ENCODE data around the gene RXFP2.

The RXFP2 gene

GRCh38 chr13:31797154-31797775, 57.9 kb downstream of the RXFP2 start:
- no peak for DNase-seq (ENCODE audit: low read depth in 1 of 2, low spot score in 1 of 2)
- Histone ChIP-seq H3K4me3 (replicated peaks; ENCODE audit: insufficient read depth, low read length) (no peak overlapping the region), H3K27ac (replicated peaks) (no peak overlapping the region), H3K27me3 (ENCODE audit: insufficient read depth, poor library complexity, severe bottlenecking) (no peaks in the 10 kb centered on the region)
- TF ChIP-seq POLR2AphosphoS5 (IDR thresholded peaks at IDR 0.05; ENCODE audit: low read depth) (no peak), SPI1 (IDR thresholded peaks at IDR 0.05; ENCODE audit: borderline replicate concordance, low read depth) (no peak), REST (IDR thresholded peaks at IDR 0.05; ENCODE audit: insufficient replicate concordance, low read depth) (no peak), GABPA (IDR thresholded peaks at IDR 0.05; ENCODE audit: low read depth) (no peak)
- TF ChIP-seq, protein P1, sequence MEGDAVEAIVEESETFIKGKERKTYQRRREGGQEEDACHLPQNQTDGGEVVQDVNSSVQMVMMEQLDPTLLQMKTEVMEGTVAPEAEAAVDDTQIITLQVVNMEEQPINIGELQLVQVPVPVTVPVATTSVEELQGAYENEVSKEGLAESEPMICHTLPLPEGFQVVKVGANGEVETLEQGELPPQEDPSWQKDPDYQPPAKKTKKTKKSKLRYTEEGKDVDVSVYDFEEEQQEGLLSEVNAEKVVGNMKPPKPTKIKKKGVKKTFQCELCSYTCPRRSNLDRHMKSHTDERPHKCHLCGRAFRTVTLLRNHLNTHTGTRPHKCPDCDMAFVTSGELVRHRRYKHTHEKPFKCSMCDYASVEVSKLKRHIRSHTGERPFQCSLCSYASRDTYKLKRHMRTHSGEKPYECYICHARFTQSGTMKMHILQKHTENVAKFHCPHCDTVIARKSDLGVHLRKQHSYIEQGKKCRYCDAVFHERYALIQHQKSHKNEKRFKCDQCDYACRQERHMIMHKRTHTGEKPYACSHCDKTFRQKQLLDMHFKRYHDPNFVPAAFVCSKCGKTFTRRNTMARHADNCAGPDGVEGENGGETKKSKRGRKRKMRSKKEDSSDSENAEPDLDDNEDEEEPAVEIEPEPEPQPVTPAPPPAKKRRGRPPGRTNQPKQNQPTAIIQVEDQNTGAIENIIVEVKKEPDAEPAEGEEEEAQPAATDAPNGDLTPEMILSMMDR (IDR thresholded peaks at IDR 0.05; ENCODE audit: insufficient read depth, low read length): no peak

DNA sequence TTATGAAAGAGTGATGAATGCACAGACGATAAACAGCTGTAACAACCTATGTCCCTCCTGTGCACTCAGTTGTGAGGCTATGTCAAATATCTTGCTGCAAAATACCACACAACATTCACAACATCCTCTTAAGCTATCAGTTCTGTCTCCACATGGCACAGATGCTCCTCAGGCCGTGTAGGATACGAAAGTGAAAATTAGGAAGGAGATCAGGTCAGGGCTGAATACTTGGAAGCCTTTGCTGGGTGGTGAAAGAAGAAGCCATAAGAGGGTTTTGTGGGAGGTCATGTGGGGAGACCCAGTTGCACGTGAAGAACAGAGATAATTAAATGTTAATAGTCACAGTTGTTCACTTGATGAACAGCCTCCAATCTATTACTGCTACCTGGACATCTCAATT, 58.9 kb downstream of the RXFP2 start:
- Histone ChIP-seq H3K4me3 (replicated peaks; ENCODE audit: insufficient read depth, low read length) (no peak overlapping the region), H3K27ac (replicated peaks) (no peak overlapping the region), H3K27me3 (ENCODE audit: insufficient read depth, poor library complexity, severe bottlenecking) (no peaks in the 10 kb centered on the region)
- TF ChIP-seq GABPA (IDR thresholded peaks at IDR 0.05; ENCODE audit: low read depth) (no peak), SPI1 (IDR thresholded peaks at IDR 0.05; ENCODE audit: borderline replicate concordance, low read depth) (no peak), REST (IDR thresholded peaks at IDR 0.05; ENCODE audit: insufficient replicate concordance, low read depth) (no peak), POLR2AphosphoS5 (IDR thresholded peaks at IDR 0.05; ENCODE audit: low read depth) (no peak)
- TF ChIP-seq, protein P1 (IDR thresholded peaks at IDR 0.05; ENCODE audit: insufficient read depth, low read length): no peak
- DNase-seq (ENCODE audit: low read depth in 1 of 2, low spot score in 1 of 2): no peak

GRCh38 chr13:31801088-31801487, 61.8 kb downstream of the RXFP2 start:
- no peak for TF ChIP-seq GABPA (IDR thresholded peaks at IDR 0.05; ENCODE audit: low read depth)
- TF ChIP-seq POLR2AphosphoS5 (IDR thresholded peaks at IDR 0.05; ENCODE audit: low read depth): no peak
- TF ChIP-seq, protein P1 (IDR thresholded peaks at IDR 0.05; ENCODE audit: insufficient read depth, low read length): no peak
- no peak for TF ChIP-seq REST (IDR thresholded peaks at IDR 0.05; ENCODE audit: insufficient replicate concordance, low read depth)
- no peak overlapping the region for H3K27ac ChIP-seq (replicated peaks)
- no peaks in the 10 kb centered on the region for H3K27me3 ChIP-seq (ENCODE audit: insufficient read depth, poor library complexity, severe bottlenecking)
- DNase-seq (ENCODE audit: low read depth in 1 of 2, low spot score in 1 of 2): no peak
- H3K4me3 ChIP-seq (replicated peaks; ENCODE audit: insufficient read depth, low read length): no peak overlapping the region
